A549 (cell line): ENCODE data around the gene RIMS4. TPM values are rescaled to one million over a fixed set of nuclear protein-coding genes. Genes with fewer than 3 reads are reported as not detected.

Source experiments
- ATAC-seq, 2 experiments: fragments of 200-7000 bp in 1 of 2; fragments of >200 bp in 1 of 2; cut with Nextera tagmentation in 1 of 2; cut with Tn5 transposase in 1 of 2; 3 replicates each; pipeline versions ENCODE4 v1.8.0 to v1.9.1; 2018 to 2020; ENCODE audit warnings: mild to moderate bottlenecking in 1 of 2, moderate library complexity in 1 of 2
- CTCF ChIA-PET: fragments of 300-600 bp; sonication (Branson Sonifier 250); formaldehyde crosslinking; extraction: SDS; loops from one replicate; lab custom pipeline; 2021; ENCODE audit warnings: antibody characterized with exemption, inconsistent platforms; lab: Yijun Ruan, JAX
- POLR2A ChIA-PET: fragments of 350-600 bp; formaldehyde crosslinking; extraction: SDS; loops from one replicate; lab custom pipeline; 2021; ENCODE audit warnings: antibody characterized with exemption, inconsistent platforms; lab: Yijun Ruan, JAX
- DNase-seq, 2 experiments: peaks; one replicate each; pipeline versions ENCODE4 v3.0.0 to v3.0.0-alpha.2; 2011 to 2016; ENCODE audit warnings: low read depth in 1 of 2, low spot score in 1 of 2
- FAIRE-seq: peaks from 2 replicates; lab custom pipeline; 2011; peaks lifted over from hg19 to GRCh38; lab: Jason Lieb, UNC
- H3K27ac ChIP-seq, 2 experiments: fragments of >200 bp; sonication (Bioruptor Twin); formaldehyde crosslinking; 3 replicates each; pipeline ENCODE4 v1.5.1; 2016 to 2017
- H3K4me1 ChIP-seq: fragments of >200 bp; sonication (Bioruptor Twin); formaldehyde crosslinking; 3 replicates; pipeline ENCODE4 v1.6.1; 2016
- H3K4me2 ChIP-seq: fragments of >200 bp; sonication (Bioruptor Twin); formaldehyde crosslinking; 3 replicates; pipeline ENCODE4 v1.6.1; 2016
- H3K4me3 ChIP-seq: fragments of >200 bp; sonication (Bioruptor Twin); formaldehyde crosslinking; 3 replicates; pipeline ENCODE4 v1.5.1; 2016
- H3K9me3 ChIP-seq: fragments of >200 bp; sonication (Bioruptor Twin); formaldehyde crosslinking; 3 replicates; pipeline ENCODE4 v1.6.1; 2016
- CBX2 ChIP-seq: fragments of 200-600 bp; sonication (generic); IDR thresholded peaks from 2 replicates; pipeline ENCODE4 v1.6.1; 2016; ENCODE audit warnings: low read depth, mild to moderate bottlenecking, borderline replicate concordance
- CHD4 ChIP-seq: fragments of 200-600 bp; sonication (generic); IDR thresholded peaks from 2 replicates; pipeline ENCODE4 v1.6.1; 2016; ENCODE audit warnings: antibody characterized with exemption, mild to moderate bottlenecking, borderline replicate concordance
- EHMT2 ChIP-seq: fragments of 200-600 bp; sonication (generic); IDR thresholded peaks from 2 replicates; pipeline ENCODE4 v1.6.1; 2016; ENCODE audit warnings: antibody characterized with exemption, low read depth, mild to moderate bottlenecking, moderate library complexity
- EP300 ChIP-seq, 2 experiments: fragments of >200 bp; sonication (Bioruptor Twin); formaldehyde crosslinking; IDR thresholded peaks; 2 replicates in 1 of 2; 3 replicates in 1 of 2; pipeline ENCODE4 v1.6.1; 2016 to 2017
- ESRRA ChIP-seq: fragments of 150-350 bp; IDR thresholded peaks from 2 replicates; pipeline ENCODE4 v1.6.1; 2014; ENCODE audit warnings: mild to moderate bottlenecking, low read length, borderline replicate concordance
- FOSL2 ChIP-seq, 2 experiments: fragments of 450-650 bp in 1 of 2; fragments of >200 bp in 1 of 2; sonication (Bioruptor Twin) in 1 of 2; formaldehyde crosslinking; IDR thresholded peaks; 2 replicates each; pipeline versions ENCODE4 v1.5.0 to v1.6.1; 2016 to 2020; ENCODE audit warnings: mild to moderate bottlenecking in 1 of 2, moderate library complexity in 1 of 2
- GATA3 ChIP-seq: IDR thresholded peaks from 2 replicates; pipeline ENCODE4 v1.6.1; 2012; ENCODE audit warnings: borderline replicate concordance
- HEYL ChIP-seq: fragments of 250-450 bp; sonication (Bioruptor Pico); IDR thresholded peaks from 2 replicates; pipeline ENCODE4 v1.8.0; 2021; ENCODE audit warnings: mild to moderate bottlenecking, moderate library complexity
- HOXA7 ChIP-seq: fragments of 250-450 bp; sonication (Bioruptor Pico); IDR thresholded peaks from 2 replicates; pipeline ENCODE4 v1.5.0; 2020; ENCODE audit warnings: mild to moderate bottlenecking, moderate library complexity
- HOXB13 ChIP-seq: fragments of 250-450 bp; sonication (Bioruptor Pico); IDR thresholded peaks from 2 replicates; pipeline ENCODE4 v1.5.0; 2020; ENCODE audit warnings: low read depth, mild to moderate bottlenecking, moderate library complexity
- HOXB5 ChIP-seq: fragments of 250-450 bp; sonication (Bioruptor Pico); IDR thresholded peaks from 2 replicates; pipeline ENCODE4 v1.5.0; 2020; ENCODE audit warnings: mild to moderate bottlenecking, moderate library complexity
- KDM1A ChIP-seq: fragments of 200-600 bp; sonication (generic); IDR thresholded peaks from 2 replicates; pipeline ENCODE4 v1.6.1; 2016; ENCODE audit warnings: low read depth, mild to moderate bottlenecking
- MAFK ChIP-seq: fragments of 450-650 bp; IDR thresholded peaks from 2 replicates; pipeline ENCODE4 v1.6.1; 2014; ENCODE audit not compliant: partially characterized antibody
- NR3C1 ChIP-seq: fragments of >200 bp; sonication (Bioruptor Twin); formaldehyde crosslinking; IDR thresholded peaks from 3 replicates; pipeline ENCODE4 v1.6.1; 2017
- PHF8 ChIP-seq: fragments of 200-600 bp; sonication (generic); IDR thresholded peaks from 2 replicates; pipeline ENCODE4 v1.6.1; 2016; ENCODE audit warnings: low read depth, mild to moderate bottlenecking, antibody characterized with exemption, moderate library complexity, borderline replicate concordance
- POLR2A ChIP-seq: IDR thresholded peaks from 2 replicates; pipeline ENCODE4 v1.6.1; 2012; ENCODE audit warnings: mild to moderate bottlenecking, low read length
- POLR2AphosphoS2 ChIP-seq: conservative IDR thresholded peaks from 2 replicates; pipeline ENCODE4 v1.6.1; 2012; ENCODE audit warnings: low read length, improper control_type of control experiment, inconsistent platforms
- RARB ChIP-seq: fragments of 250-450 bp; sonication (Bioruptor Pico); IDR thresholded peaks from 2 replicates; pipeline ENCODE4 v1.8.0; 2021; ENCODE audit warnings: mild to moderate bottlenecking, moderate library complexity
- RCOR1 ChIP-seq: fragments of 150-350 bp; IDR thresholded peaks from 2 replicates; pipeline ENCODE4 v1.6.1; 2014; ENCODE audit warnings: antibody characterized with exemption, low read length, low read depth
- RNF2 ChIP-seq: fragments of 200-600 bp; sonication (generic); IDR thresholded peaks from 2 replicates; pipeline ENCODE4 v1.6.1; 2016; ENCODE audit warnings: low read depth, mild to moderate bottlenecking, antibody characterized with exemption, moderate library complexity, borderline replicate concordance
- SREBF2 ChIP-seq: fragments of 450-650 bp; IDR thresholded peaks from 2 replicates; pipeline ENCODE4 v1.6.1; 2014; ENCODE audit warnings: mild to moderate bottlenecking, moderate library complexity
- TFCP2L1 ChIP-seq: fragments of 250-450 bp; sonication (Bioruptor Pico); IDR thresholded peaks from 2 replicates; pipeline ENCODE4 v1.5.0; 2021; ENCODE audit warnings: mild to moderate bottlenecking
- TP53 ChIP-seq: fragments of 250-450 bp; sonication (Bioruptor Pico); IDR thresholded peaks from 2 replicates; pipeline ENCODE4 v1.5.0; 2021; ENCODE audit warnings: mild to moderate bottlenecking, moderate library complexity
- ZC3H11A ChIP-seq: fragments of 450-650 bp; IDR thresholded peaks from 2 replicates; pipeline ENCODE4 v1.6.1; 2014; ENCODE audit warnings: antibody characterized with exemption, mild to moderate bottlenecking
- WGBS: methylation state at CpG from one replicate; pipeline ENCODE4 v1.1.6; 2017; ENCODE audit errors: missing lambda C conversion rate; 5-methylcytosine and 5-hydroxymethylcytosine counted together
- polyA plus RNA-seq, 4 experiments: library from polyadenylated mRNA; depleted of rRNA in 3 of 4; stranded (reverse); fragments of >200 nt; fragmentation: RNase III in 1 of 4; extraction: RNeasy Plus Mini Kit Qiagen cat#74134 plus additional on column Dnase treatment in 1 of 4; gene quantifications; 2 replicates in 3 of 4; 3 replicates in 1 of 4; pipeline ENCODE4 v1.2.3, GENCODE V29; 2011 to 2017
- TF ChIP-seq, protein P1 (sequence below): fragments of >200 bp; sonication (Bioruptor Twin); formaldehyde crosslinking; IDR thresholded peaks from 2 replicates; pipeline ENCODE4 v1.6.1; 2016
- TF ChIP-seq, protein P2 (sequence below): fragments of 250-450 bp; sonication (Bioruptor Pico); IDR thresholded peaks from 2 replicates; pipeline ENCODE4 v1.5.0; 2021; ENCODE audit warnings: mild to moderate bottlenecking, moderate library complexity, borderline replicate concordance
- TF ChIP-seq, protein P3 (sequence below): fragments of 450-650 bp; IDR thresholded peaks from 2 replicates; pipeline ENCODE4 v1.6.1; 2014; ENCODE audit warnings: antibody characterized with exemption
- TF ChIP-seq, protein P4 (sequence below): fragments of >200 bp; sonication (Bioruptor Twin); formaldehyde crosslinking; IDR thresholded peaks from 3 replicates; pipeline ENCODE4 v1.6.1; 2016

The RIMS4 gene
- polyA plus RNA-seq, 2 of the 4 experiments (the other 2 are of a cell fraction): 0.39 to 1.3 TPM

DNA sequence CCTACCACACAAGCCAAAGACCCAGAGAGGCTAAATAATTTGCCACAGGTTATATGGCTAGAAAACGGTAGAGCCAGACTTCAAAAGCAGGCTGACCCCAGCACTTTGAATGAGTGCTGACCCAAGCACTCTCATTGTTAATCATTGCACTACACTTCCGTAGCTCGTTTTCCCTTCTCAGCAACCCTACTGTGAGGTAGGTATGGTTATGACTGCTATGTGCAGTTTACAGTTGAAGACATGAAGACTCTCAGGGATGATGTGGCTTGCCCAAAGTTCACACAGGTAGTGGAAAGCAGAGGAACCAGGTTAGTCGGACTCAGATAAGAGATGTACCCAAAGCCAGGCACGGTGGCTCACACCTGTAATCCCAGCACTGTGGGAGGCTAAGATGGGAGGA is 33.5 kb upstream of the RIMS4 start (continued):
- TF ChIP-seq ZC3H11A (no peak), HOXB5 (CRISPR knock-in tag) (no peak), MAFK (no peak), EHMT2 (no peak), FOSL2 (IDR thresholded peaks at IDR 0.05) (no peak), FOSL2 (CRISPR knock-in tag; IDR thresholded peaks at IDR 0.05) (no peak), CBX2 (no peak), RNF2 (no peak), SREBF2 (no peak)

DNA sequence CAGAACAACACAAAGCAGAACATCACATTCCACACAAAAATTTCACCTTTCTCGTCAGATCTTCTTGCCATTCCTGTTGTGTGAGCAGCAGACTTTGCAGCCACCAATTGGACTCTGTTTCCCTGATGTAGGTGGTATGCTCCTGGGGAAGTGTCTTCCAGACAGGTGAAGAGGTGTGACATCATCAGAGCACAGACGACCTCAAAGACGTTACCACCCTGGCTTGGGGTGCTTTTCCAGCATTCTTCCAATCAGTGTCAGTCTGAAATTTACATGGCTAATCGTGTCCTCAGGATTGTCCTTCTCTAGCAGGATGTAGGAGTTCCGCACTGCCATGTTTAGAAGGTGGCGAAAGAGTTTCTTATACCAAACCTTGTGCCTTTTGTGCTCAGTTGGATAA is 31.6 kb upstream of the RIMS4 start:
- TF ChIP-seq, protein P1, sequence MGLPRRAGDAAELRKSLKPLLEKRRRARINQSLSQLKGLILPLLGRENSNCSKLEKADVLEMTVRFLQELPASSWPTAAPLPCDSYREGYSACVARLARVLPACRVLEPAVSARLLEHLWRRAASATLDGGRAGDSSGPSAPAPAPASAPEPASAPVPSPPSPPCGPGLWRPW: no peak
- TF ChIP-seq, protein P2, sequence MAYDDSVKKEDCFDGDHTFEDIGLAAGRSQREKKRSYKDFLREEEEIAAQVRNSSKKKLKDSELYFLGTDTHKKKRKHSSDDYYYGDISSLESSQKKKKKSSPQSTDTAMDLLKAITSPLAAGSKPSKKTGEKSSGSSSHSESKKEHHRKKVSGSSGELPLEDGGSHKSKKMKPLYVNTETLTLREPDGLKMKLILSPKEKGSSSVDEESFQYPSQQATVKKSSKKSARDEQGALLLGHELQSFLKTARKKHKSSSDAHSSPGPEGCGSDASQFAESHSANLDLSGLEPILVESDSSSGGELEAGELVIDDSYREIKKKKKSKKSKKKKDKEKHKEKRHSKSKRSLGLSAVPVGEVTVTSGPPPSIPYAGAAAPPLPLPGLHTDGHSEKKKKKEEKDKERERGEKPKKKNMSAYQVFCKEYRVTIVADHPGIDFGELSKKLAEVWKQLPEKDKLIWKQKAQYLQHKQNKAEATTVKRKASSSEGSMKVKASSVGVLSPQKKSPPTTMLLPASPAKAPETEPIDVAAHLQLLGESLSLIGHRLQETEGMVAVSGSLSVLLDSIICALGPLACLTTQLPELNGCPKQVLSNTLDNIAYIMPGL: no peak
- TF ChIP-seq, protein P3, sequence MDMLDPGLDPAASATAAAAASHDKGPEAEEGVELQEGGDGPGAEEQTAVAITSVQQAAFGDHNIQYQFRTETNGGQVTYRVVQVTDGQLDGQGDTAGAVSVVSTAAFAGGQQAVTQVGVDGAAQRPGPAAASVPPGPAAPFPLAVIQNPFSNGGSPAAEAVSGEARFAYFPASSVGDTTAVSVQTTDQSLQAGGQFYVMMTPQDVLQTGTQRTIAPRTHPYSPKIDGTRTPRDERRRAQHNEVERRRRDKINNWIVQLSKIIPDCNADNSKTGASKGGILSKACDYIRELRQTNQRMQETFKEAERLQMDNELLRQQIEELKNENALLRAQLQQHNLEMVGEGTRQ: no peak
- TF ChIP-seq RCOR1 (no peak), GATA3 (no peak), POLR2AphosphoS2 (no peak), POLR2A (no peak), KDM1A (no peak)
- CTCF ChIA-PET: interaction anchor here (0.7 kb wide), 1 partner anchor 229 kb away, joined by 3 read pairs; no protein-coding TSS in a partner anchor
- no peak overlapping the region for H3K4me2 ChIP-seq
- H3K27ac ChIP-seq: no peak overlapping the region
- 29% methylated on average over 6 of the region's 6 CpGs for WGBS
- ATAC-seq (no peak), DNase-seq (no peak), FAIRE-seq (no peak)
- H3K4me1 ChIP-seq: no peaks in the 10 kb centered on the region
- POLR2A ChIA-PET: no interaction called here
- no peak overlapping the region for H3K4me3 ChIP-seq
- H3K9me3 ChIP-seq: peaks cover 17% of the 10 kb centered on the region

DNA sequence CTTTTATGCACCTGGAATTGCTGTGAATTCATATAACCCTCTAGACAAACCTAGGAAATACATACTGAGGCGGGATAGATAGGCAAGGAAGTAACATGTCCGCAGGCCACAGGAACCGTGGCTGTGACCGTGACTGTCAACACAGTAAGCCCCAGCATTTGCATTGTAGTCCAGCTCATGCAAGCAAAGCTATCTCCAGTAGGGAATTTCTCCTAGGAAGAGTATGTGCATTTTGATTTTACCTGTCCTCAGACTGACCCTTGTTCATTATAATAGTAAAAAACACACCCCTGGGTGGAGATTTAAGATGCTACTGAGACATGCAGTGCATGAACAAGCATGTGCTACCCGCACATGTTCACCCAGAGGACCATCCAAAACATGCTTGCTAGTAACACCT is 30.5 kb upstream of the RIMS4 start:
- ChIA-PET POLR2A (no interaction called here), CTCF (interaction anchor here (0.6 to 1.6 kb wide), 3 partner anchors 28 to 488 kb away, joined by 3 to 7 read pairs (median 4); no protein-coding TSS in a partner anchor)
- H3K4me2 ChIP-seq: no peak overlapping the region
- no peak for FAIRE-seq
- no peak for DNase-seq
- peaks cover 17% of the 10 kb centered on the region for H3K9me3 ChIP-seq
- no peak for ATAC-seq
- no peaks in the 10 kb centered on the region for H3K4me1 ChIP-seq
- WGBS: 16% methylated on average over 5 of the region's 5 CpGs
- TF ChIP-seq HOXB13 (CRISPR knock-in tag) (no peak), MAFK (no peak), CHD4 (no peak), RARB (no peak), ESRRA (no peak), PHF8 (no peak), EHMT2 (no peak), EP300 (IDR thresholded peaks at IDR 0.05) (no peak), POLR2A (no peak), HEYL (CRISPR knock-in tag) (no peak), HOXA7 (CRISPR knock-in tag) (no peak), TP53 (CRISPR knock-in tag) (no peak), SREBF2 (no peak), TFCP2L1 (CRISPR knock-in tag) (no peak), NR3C1 (no peak), POLR2AphosphoS2 (no peak)
- TF ChIP-seq, protein P1: no peak
- TF ChIP-seq, protein P4, sequence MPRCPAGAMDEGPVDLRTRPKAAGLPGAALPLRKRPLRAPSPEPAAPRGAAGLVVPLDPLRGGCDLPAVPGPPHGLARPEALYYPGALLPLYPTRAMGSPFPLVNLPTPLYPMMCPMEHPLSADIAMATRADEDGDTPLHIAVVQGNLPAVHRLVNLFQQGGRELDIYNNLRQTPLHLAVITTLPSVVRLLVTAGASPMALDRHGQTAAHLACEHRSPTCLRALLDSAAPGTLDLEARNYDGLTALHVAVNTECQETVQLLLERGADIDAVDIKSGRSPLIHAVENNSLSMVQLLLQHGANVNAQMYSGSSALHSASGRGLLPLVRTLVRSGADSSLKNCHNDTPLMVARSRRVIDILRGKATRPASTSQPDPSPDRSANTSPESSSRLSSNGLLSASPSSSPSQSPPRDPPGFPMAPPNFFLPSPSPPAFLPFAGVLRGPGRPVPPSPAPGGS: no peak
- no peak overlapping the region for H3K27ac ChIP-seq
- no peak overlapping the region for H3K4me3 ChIP-seq
